Activated CD8-positive, alpha-beta memory T cell treated with anti-CD3 and anti-CD28 coated beads for 4 hours (primary cell): ENCODE measurements around the gene KRTAP9-3.
"Not testable (repeated sequence)": the region's sequence is repeated elsewhere in the genome, so short reads cannot be mapped to it uniquely, and the experiment has no call there.

ENCODE experiments used
- DNase-seq, 2 donors: peaks; one replicate each; pipeline ENCODE4 v3.0.0-alpha.2; 2020; ENCODE audit warnings: low read depth in 2 of 2

Gene KRTAP9-3

DNA sequence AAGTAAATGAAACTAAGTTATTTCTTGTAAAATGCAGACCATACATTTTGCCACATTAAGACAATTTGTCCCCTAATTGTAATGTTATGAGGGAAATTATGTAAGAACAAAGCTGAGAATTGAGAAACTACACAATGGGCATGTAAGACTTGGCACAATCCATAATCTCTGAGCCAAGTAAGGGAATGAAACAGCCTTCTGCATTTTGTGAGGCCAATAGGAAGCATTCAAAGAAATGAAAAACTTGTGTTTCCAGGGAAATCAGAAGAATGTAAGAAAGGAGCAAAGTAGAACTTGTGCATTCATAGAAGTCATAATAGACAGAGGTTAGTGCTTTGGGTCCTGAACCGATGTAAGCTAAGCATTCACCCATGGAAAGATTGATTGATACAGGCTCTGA lies 19.0 kb downstream of the KRTAP9-3 start:
- DNase-seq: no peak

- no peak for DNase-seq
These were observed 22.6 kb downstream of the KRTAP9-3 start for GRCh38 chr17:41254861-41255260.

GRCh38 chr17:41255381-41256290 lies 23.4 kb downstream of the KRTAP9-3 start, which contains the start of gene KRTAP9-9:
TSS of gene KRTAP9-9 (plus strand) at chr17:41255384.
- DNase-seq: not testable (repeated sequence)

DNA sequence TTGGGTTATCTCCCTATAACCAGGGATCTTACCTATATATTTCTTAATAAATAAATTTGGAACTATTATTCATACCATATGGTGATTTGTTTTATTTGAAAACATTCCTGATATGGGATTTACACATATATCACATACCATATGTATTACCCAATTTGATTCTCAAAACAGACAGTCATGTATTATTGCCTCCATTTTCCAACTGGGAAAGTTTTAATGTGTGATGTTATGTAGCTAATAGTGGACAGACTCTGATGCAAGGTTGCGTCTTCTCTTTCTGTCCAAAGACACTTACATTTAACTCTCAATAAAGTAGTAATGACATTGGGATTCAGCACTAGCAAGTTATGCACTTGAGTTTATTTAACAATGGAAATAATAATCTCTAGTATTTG lies 24.0 kb downstream of the KRTAP9-3 start:
- DNase-seq: no peak

GRCh38 chr17:41258406-41258805 lies 26.2 kb downstream of the KRTAP9-3 start:
- DNase-seq: no peak

GRCh38 chr17:41263212-41263611 lies 31.0 kb downstream of the KRTAP9-3 start:
- DNase-seq: no peak

DNA sequence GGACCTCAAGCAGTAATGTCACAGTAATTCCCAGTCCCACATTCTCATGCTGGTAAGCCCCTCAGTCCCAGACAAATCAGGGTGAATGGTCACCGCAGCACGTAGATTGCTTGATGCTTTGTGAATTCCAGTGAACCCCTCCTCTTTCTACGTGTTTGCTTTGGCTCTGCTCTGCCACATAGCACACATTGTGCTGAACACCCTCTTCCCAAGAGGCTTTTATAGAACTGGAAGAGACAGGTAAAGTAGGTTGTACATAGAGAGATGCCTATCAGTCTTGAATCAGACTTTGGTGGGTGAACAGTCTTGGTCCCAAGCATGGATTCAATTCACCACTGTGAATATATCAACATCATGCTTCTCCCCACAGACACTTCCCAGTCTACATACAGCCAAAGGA lies 32.4 kb downstream of the KRTAP9-3 start:
- no peak for DNase-seq

DNA sequence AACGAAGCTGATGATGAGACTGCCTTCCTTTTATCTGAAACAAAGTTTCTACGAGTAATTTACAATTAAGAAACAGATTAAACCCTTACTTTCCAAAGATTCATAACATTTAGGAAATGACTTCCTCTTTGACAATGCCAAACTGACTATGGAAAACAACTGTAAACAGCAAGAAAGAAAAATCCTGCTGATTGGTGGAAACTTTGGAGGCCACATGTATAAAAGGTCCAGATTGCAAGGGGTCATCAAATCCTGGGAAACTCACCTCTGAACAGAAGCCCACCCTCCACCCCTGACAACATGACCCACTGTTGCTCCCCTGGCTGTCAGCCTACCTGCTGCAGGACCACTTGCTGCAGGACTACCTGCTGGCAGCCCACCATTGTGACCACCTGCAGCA lies 32.8 kb downstream of the KRTAP9-3 start, which contains the start of gene KRTAP9-6:
KRTAP9-6 (plus strand) TSS at position 301 of the 400 bp plus-strand sequence; CDS start at position 301, 0 bp downstream.
- no peak for DNase-seq

DNA sequence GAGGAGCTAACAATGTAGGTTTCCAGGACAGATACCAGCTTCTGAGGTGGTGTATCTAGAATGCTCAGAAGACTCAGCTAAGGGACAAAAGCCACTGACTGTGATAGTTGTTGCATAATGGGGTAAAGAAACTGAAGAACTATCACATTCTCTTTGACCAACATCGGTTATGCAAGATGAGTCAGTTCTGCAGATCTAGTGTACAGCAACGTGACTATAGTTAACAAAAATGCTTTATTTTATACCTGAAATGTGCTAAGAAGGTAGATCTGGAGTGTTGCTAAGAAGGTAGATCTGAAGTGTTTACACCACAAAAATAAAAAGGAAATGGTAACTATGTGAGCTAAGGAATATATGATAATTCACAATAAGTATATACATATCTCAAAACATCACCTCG lies 35.5 kb downstream of the KRTAP9-3 start:
- no peak for DNase-seq

DNA sequence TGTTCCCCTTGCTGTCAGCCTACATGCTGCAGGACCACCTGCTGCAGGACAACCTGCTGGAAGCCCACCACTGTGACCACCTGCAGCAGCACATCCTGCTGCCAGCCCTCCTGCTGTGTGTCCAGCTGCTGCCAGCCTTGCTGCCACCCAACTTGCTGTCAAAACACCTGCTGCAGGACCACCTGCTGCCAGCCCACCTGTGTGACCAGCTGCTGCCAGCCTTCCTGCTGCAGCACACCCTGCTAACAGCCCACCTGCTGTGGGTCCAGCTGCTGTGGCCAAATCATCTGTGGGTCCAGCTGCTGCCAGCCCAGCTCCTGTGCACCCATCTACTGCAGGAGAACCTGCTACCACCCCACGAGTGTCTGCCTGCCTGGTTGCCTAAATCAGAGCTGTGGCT lies 39.1 kb downstream of the KRTAP9-3 start:
- DNase-seq: not testable (repeated sequence)

DNA sequence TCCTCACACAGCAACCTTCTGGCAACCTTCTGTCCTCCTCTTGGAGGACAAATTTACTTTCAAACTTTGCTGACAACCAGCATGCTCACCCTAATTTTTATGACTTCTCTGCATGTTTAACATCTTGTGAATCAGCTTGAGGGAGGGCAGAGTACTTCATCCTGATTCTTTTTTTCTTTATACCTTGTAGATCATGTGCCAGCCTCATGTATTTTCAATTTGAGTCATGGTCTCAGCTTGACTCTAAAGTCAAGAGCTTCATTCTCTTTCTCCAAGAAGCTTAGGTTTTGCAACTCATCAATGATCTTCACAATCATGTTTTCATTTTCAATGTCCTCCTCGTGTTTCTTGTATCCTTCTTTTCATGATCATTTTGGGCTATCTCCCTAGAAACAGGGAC lies 39.6 kb downstream of the KRTAP9-3 start:
- DNase-seq: no peak

DNA sequence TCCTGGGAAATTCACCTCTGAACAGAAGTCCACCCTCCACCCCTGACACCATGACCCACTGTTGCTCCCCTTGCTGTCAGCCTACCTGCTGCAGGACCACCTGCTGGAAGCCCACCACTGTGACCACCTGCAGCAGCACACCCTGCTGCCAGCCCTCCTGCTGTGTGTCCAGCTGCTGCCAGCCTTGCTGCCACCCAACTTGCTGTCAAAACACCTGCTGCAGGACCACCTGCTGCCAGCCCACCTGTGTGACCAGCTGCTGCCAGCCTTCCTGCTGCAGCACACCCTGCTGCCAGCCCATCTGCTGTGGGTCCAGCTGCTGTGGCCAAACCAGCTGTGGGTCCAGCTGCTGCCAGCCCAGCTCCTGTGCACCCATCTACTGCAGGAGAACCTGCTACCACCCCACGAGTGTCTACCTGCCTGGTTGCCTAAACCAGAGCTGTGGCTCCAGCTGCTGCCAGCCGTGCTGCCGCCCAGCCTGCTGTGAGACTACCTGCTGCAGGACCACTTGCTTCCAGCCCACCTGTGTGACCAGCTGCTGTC lies 43.5 kb downstream of the KRTAP9-3 start, which contains the start of gene KRTAP9-7:
KRTAP9-7 (plus strand) TSS at position 51 of the 543 bp plus-strand sequence; CDS start at position 51, 0 bp downstream.
- not testable (repeated sequence) for DNase-seq

DNA sequence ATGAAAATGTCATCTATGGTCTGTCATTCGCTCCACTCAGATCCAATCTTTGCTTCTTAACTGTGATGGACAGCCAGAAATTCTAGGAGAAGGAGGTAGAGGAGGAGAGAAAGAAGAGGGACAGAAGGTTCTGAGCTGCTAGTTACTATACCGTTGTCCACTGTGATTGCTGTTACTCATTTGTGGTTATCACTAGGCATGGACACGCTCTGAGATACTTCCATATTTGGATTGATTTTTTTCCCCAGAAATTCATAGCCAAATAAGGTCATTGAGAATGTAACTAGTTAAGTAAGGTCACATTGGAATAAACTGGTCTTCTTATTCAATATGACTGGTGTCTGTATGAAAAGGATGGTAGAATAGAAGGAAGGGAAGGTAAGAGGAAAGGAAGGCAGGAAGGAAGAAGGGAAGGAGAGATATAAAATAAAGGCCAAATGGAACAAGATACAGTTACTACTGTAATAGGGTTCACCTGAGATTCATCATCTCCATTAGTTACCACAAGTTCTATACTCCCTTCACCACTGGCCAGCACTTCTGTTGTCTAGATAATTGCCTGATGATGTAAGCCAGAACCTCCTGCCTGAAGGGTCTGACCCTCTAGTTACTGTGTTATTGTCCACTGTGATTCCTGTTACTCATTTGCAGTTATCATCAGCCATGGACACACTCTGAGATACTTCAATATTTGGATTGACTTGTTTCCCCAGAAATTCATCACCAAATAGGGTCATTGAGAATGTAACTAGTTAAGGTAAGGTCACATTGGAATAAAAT lies 46.1 kb downstream of the KRTAP9-3 start:
- DNase-seq: no peak
